Duodenal mucosa (tissue), 2 donors: ENCODE data around the gene YJU2.
A peak's percentile ranks its signal among the peaks of the same experiment; 100 is the strongest.

Source experiments
- H3K27ac ChIP-seq: one replicate; pipeline ENCODE4 v1.7.0; 2013; ENCODE audit warnings: low read depth, low read length
- H3K27me3 ChIP-seq, 2 donors: one replicate each; pipeline ENCODE4 v1.7.0; 2013; ENCODE audit warnings: low read length in 2 of 2, control low read depth in 1 of 2; ENCODE audit not compliant: insufficient read depth in 2 of 2, control insufficient read depth in 1 of 2
- H3K36me3 ChIP-seq, 2 donors: one replicate each; pipeline ENCODE4 v1.7.0; 2013; ENCODE audit warnings: low read length in 2 of 2, control low read depth in 1 of 2; ENCODE audit not compliant: insufficient read depth in 2 of 2, control insufficient read depth in 1 of 2
- H3K4me1 ChIP-seq, 2 donors: one replicate each; pipeline ENCODE4 v1.7.0; 2013; ENCODE audit warnings: low read length in 2 of 2, control low read depth in 1 of 2; ENCODE audit not compliant: insufficient read depth in 2 of 2, control insufficient read depth in 1 of 2
- H3K4me3 ChIP-seq, 2 donors: one replicate each; pipeline ENCODE4 v1.7.0; 2013; ENCODE audit warnings: low read length in 2 of 2, low read depth in 1 of 2
- H3K9ac ChIP-seq, 2 donors: one replicate each; pipeline ENCODE4 v1.7.0; 2013; ENCODE audit warnings: low read length in 2 of 2, low read depth in 1 of 2
- H3K9me3 ChIP-seq, 2 donors: one replicate each; pipeline ENCODE4 v1.7.0; 2013; ENCODE audit warnings: low read length in 2 of 2, control low read depth in 1 of 2; ENCODE audit not compliant: control insufficient read depth in 1 of 2

Gene YJU2

DNA sequence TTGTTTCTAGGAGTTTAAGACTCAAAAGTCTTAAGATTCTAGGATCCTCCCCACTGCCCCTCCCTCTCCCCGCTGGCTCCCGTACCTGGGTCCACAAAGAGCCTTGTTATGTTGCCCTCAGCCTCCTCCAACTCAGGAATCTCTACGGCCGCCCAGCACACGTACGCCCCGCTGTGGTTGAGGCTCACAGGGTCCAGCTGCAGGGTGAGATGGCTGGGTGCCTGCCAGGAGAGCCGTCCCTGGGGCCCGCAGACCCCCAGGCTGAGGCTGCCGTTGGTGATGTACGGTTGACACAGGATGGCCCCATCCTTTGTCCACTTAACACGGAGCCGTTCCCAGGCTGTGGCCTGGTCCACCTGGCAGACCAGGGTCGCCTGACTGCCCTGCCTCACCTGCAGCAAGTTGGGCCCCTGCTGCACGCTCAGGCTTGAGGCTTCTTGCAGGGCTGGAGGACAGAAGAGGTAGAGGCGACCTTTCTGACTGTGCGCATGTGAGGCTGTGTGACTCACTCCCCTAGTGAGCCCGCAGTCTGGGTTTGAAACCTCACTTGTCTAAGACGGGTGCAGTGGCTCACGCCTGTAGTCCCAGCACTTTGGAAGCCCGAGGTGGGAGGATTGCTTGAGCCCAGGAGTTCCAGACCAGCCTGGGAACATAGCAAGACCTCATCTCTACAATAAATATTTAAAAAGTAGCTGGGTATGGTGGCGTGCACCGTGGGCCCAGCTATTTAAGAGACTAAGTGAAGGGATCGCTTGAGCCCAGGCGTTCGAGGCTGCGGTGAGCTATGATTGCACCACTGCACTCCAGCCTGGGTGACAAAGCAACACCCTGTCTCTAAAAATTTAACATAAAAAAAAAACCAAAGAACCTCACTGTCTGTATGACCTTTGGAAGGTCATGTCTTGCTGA lies 51.3 kb downstream of the YJU2 start:
- no peaks in the 10 kb centered on the region for H3K9me3 ChIP-seq
- no peak overlapping the region for H3K9ac ChIP-seq
- no peak overlapping the region for H3K27ac ChIP-seq
- peaks cover 0 to 3% of the 10 kb centered on the region in 2 donors for H3K4me1 ChIP-seq
- no peaks in the 10 kb centered on the region for H3K36me3 ChIP-seq
- H3K27me3 ChIP-seq: peaks cover 0 to 4% of the 10 kb centered on the region in 2 donors
- H3K4me3 ChIP-seq: no peak overlapping the region

DNA sequence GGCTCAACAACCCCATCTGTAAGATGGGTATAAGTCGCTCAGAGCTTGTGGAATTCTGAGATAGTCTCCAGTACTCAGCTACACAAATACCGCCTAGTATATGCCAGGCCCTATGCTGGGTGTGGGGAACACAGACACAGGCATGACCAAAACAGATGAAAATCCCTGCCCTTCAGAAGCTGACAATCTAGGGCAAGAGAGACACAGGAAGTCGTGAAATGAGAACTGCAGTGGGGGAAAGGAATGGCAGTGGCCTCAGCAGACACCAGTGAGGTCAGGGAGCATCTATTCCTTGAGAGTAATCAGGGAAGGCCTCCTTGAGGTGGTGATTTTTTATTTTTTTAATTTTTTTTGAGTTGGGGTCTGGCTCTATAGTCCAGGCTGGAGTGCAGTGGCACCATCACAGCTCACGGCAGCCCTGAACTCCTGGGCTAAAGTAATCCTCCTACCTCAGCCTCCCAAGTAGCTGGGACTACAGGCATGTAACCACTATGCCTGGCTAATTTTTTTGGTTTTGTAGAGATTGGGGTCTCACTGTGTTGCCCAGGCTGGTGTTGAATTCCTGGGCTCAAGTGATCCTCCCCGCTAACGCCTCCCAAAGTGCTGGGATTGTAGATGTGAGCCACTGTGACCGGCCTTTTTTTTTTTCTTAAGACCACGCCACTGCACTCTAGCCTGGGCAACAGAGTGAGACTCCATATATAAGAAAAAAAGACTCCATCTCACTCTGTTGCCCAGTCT lies 52.1 kb downstream of the YJU2 start:
- no peak overlapping the region for H3K9ac ChIP-seq
- H3K27ac ChIP-seq: no peak overlapping the region
- H3K36me3 ChIP-seq: no peaks in the 10 kb centered on the region
- H3K27me3 ChIP-seq: peaks cover 0 to 4% of the 10 kb centered on the region in 2 donors
- no peaks in the 10 kb centered on the region for H3K9me3 ChIP-seq
- peaks cover 0 to 3% of the 10 kb centered on the region in 2 donors for H3K4me1 ChIP-seq
- no peak overlapping the region for H3K4me3 ChIP-seq

DNA sequence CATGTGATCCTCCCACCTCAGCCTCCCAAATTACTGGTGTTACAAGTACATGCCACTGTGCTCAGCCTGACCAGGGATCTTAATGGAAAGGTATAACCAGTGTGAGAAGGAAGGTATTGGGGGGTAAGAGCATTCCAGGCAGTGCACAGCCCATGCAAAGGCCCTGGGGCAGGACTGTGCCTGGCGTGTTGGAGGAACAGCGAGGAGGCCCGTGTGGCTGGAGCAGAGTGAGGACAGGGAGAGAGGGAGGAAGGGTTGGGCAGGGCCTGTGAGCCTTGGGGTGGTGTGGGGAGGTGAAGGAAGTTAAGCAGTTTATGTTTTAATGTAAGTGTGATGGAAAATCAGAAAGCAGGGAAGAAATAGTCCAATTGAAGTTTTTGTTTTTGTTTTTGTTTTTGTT lies 53.7 kb downstream of the YJU2 start:
- Histone ChIP-seq H3K4me3 (no peak overlapping the region), H3K27ac (no peak overlapping the region), H3K9ac (no peak overlapping the region), H3K36me3 (no peaks in the 10 kb centered on the region), H3K27me3 (no peaks in the 10 kb centered on the region), H3K9me3 (no peaks in the 10 kb centered on the region), H3K4me1 (peaks cover 0 to 3% of the 10 kb centered on the region in 2 donors)

DNA sequence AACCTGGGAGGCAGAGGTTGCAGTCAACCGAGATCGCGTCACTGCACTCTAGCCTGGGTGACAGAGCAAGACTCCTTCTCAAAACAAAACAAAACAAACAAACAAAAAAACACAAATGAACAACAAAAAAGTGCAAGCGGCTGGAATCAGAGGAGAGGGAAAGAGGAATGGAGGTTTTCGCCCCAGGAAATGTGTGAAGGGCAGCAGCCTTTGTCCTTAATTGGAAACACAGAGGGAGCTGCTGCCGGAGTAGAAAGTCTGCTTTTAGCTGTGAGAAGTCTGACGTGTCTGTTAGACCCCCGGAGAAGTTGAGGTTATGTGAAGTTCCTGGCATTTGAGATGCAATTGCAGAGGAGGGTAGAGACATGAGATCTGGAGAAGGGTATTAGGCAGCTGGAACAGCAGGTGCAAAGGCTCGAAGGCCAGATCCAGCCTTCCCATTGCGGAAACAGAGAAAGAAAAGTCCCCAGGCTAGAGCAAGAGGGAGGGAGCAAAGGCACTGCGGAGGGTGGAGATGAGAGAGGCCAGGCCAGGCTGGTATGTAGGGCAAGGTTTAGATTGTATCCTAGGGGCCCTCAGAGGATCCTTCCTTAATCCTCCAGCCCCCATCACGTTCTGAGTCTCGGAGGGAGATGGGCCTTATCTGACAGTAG lies 54.8 kb downstream of the YJU2 start:
- Histone ChIP-seq H3K4me1 (peaks cover 0 to 3% of the 10 kb centered on the region in 2 donors), H3K27me3 (peaks cover 0 to 3% of the 10 kb centered on the region in 2 donors), H3K9me3 (no peaks in the 10 kb centered on the region), H3K27ac (no peak overlapping the region), H3K9ac (no peak overlapping the region), H3K36me3 (no peaks in the 10 kb centered on the region), H3K4me3 (peak overlapping the region in 1 of 2 donors; percentile 28)

DNA sequence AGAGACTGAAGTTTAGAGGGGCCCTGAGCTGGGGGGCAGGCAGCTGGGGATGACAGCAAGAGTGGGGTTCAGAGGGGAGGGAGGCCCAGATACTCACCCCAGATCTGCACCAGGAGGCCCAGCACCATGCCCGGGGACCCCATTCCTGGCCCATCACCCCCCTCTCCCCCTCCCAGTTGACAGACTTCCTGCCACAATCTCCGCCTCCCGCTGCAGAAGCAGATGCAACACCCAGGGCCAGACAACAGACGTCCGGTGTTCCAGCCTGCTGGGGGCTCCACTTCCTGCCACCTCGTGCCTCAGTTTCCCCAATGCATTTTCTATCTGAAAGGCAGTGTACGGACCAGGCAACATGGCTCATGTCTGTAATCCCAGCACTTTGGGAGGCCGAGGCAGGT lies 55.4 kb downstream of the YJU2 start, which contains the start of gene TMIGD2:
Gene TMIGD2 (minus strand): TSS at position 147 of the 398 bp plus-strand sequence. CDS start 4 bp downstream, at position 143.
- peaks cover 0 to 3% of the 10 kb centered on the region in 2 donors for H3K4me1 ChIP-seq
- no peak within 1 kb of the TSS for H3K9ac ChIP-seq
- H3K27ac ChIP-seq: no peak within 1 kb of the TSS
- no peaks in the 10 kb centered on the region for H3K9me3 ChIP-seq
- no peaks in the 10 kb centered on the region for H3K36me3 ChIP-seq
- peak within 1 kb of the TSS in 1 of 2 donors; percentile 28 for H3K4me3 ChIP-seq
- H3K27me3 ChIP-seq: peaks cover 0 to 3% of the 10 kb centered on the region in 2 donors

DNA sequence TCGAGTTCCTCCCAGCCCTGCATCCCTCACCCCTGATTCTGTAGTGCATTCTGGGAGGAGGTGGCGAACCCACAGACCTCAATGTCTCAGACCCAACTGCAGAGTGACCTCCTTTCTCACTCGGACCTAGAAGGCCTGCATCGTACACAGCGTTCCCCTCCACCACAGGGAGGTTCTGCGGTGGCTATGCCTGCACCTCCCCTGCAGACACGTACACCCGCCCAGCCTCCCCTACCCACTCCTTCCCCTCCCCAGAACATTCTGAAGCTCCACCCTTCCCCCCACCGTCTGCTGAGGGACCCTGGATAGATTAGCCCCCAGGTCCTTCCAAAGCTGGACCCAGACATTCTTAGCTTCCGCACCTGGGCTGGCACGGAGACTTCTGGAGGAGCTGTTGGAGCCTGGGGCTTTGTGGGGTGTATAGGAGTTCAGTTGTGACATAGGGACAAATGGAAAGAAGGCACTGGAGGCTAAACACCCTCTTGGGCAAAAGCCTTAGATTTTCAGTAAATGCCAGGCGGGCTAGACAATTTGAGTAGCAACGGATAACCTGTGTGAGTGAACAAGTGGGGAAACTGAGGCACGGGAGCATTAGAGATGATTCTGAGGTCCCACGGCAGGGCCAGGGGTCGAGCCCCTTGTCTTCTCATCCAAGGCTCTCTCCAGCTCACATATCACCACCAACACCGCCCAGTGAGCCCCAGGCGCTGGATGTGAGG lies 57.1 kb downstream of the YJU2 start:
- H3K4me3 ChIP-seq: no peak overlapping the region
- no peak overlapping the region for H3K9ac ChIP-seq
- H3K4me1 ChIP-seq: peaks cover 0 to 3% of the 10 kb centered on the region in 2 donors
- H3K36me3 ChIP-seq: no peaks in the 10 kb centered on the region
- no peaks in the 10 kb centered on the region for H3K9me3 ChIP-seq
- H3K27ac ChIP-seq: no peak overlapping the region
- peaks cover 0 to 3% of the 10 kb centered on the region in 2 donors for H3K27me3 ChIP-seq

DNA sequence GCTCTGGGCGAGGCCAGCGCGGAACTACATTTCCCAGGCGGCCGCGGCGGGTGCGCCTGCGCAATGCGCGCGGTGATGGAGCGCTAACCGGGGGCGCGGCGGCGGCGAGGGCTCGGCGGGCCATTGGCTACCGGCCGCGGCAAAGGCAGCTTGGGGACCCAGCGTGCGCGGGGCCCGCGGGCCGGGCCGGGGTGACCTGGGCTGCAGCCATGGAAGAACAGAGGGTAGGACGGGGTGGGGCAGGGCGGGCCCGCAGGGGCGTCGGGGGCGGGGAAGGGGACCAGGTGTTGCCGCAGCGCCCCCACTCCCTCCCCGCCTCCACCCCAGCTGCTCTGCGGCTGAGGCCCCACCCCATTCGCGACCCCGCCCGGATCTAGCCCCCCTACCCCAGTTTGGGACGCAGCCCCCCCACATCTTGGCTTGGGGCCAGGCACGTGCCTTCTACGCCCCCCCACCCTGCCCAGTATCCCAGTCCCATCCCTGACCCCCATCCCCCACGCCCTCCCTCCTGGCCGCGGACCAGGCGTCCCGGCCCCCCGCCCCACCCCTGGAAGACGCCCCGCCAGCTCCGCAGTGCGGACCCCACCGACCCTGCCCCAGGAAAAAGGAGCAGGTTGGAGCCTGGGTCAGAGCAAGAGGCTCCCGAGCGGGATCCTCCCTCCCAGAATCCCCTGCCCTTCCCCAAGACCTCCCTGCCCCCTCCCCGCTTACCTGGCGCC lies 57.8 kb downstream of the YJU2 start, which contains the start of gene FSD1:
Gene FSD1 (plus strand): TSS at position 61 of the 719 bp plus-strand sequence. CDS start 149 bp downstream, at position 210.
- Histone ChIP-seq H3K4me3 (no peak within 1 kb of the TSS), H3K4me1 (peaks cover 0 to 3% of the 10 kb centered on the region in 2 donors), H3K27ac (no peak within 1 kb of the TSS), H3K27me3 (peaks cover 0 to 3% of the 10 kb centered on the region in 2 donors), H3K9me3 (no peaks in the 10 kb centered on the region), H3K36me3 (no peaks in the 10 kb centered on the region), H3K9ac (no peak within 1 kb of the TSS)

DNA sequence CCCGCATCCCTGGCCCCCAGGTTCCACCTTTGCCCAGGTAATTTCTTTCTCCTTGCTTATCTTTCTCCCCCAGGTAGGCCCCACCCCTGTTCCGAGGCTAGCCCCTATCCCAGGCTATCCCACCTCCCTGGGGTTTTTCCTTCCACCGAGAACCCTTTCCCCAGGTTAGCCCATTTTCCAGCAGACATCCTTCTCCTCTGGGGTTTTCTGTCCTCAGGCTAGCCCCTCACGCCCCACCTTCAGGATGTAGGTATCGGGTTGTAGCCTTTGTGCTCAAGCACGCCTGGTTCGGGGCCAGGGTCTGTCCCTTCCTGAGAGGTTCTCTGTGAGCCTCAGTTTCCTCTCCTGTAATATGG lies 58.4 kb downstream of the YJU2 start:
- no peaks in the 10 kb centered on the region for H3K36me3 ChIP-seq
- H3K9me3 ChIP-seq: no peaks in the 10 kb centered on the region
- H3K27me3 ChIP-seq: peaks cover 0 to 3% of the 10 kb centered on the region in 2 donors
- H3K9ac ChIP-seq: no peak overlapping the region
- peaks cover 0 to 3% of the 10 kb centered on the region in 2 donors for H3K4me1 ChIP-seq
- no peak overlapping the region for H3K27ac ChIP-seq
- H3K4me3 ChIP-seq: no peak overlapping the region

DNA sequence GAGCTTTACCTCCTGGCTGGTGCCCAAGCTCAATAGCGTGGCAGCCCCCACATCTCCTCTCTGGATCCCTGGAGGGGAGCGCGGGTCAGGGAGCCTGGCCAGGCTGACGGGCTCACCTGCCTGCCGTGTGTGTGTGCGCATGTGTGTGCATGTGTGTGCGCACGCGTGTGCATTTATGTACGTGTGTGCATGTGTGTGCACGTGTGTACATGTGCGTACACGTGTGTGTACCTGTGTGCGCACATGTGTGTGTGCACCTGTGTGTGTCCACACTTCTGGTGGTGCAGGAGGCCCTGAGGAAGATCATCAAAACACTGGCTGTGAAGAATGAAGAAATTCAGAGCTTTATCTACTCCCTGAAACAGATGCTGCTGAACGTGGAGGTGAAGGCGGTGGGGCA lies 58.8 kb downstream of the YJU2 start:
- H3K4me1 ChIP-seq: peaks cover 0 to 3% of the 10 kb centered on the region in 2 donors
- H3K4me3 ChIP-seq: no peak overlapping the region
- H3K36me3 ChIP-seq: no peaks in the 10 kb centered on the region
- no peak overlapping the region for H3K27ac ChIP-seq
- peaks cover 0 to 3% of the 10 kb centered on the region in 2 donors for H3K27me3 ChIP-seq
- no peak overlapping the region for H3K9ac ChIP-seq
- no peaks in the 10 kb centered on the region for H3K9me3 ChIP-seq
